Peyer's patch (tissue), 4 donors: ENCODE results near the gene CALCOCO1.

Experiments used
- POLR2A ChIP-seq, 2 donors: fragments of 450-650 bp; IDR thresholded peaks; one replicate each; pipeline ENCODE4 v1.5.1; 2017; ENCODE audit warnings: antibody characterized with exemption in 2 of 2, mild to moderate bottlenecking in 2 of 2, moderate library complexity in 2 of 2
- TF ChIP-seq, protein P1 (sequence below), 6 experiments: fragments of 450-650 bp in 4 of 6; fragments of 200-600 bp in 2 of 6; sonication (generic) in 1 of 6; IDR thresholded peaks; one replicate each; pipeline ENCODE4 v1.5.1; 2017 to 2019; ENCODE audit warnings: antibody characterized with exemption in 6 of 6, mild to moderate bottlenecking in 3 of 6, moderate library complexity in 1 of 6

DNA sequence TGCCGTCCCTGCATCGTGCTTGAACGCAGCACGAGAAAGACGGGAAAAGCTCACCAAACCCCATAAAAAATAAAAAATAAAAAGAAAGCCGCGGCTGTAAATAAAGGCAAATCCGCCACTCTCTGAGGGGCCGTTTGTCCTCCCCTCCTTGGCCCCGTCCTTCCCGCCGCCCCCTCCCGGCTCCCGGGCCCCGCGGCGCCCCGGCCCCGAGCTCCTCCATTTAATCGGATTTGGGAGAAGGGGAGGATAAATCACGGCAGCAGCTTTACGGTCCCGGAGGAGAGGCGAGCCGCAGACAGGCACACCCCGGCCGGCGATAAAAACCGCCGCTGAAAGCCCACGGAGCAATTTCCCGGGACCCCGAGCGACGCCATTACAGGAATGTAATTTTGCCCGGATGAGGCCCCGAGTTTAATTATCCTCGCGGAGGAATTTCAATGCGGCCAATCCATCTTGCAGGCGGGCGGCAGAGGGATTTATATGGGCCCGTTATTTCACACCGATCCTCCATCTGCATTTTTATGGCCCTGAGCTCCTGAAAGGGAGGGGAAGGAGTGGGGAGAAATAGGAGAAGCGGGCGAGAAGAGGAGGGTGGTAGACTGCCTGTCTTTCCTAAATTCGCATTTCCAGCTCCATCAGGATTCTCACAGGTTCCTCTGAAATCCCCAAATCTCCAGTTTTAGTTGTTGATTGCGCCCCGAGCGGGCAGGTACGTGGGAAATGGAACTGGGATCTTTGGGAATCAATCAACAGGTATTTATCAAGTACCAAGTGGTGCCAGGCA is 50.0 kb downstream of the CALCOCO1 start:
- TF ChIP-seq, protein P1, sequence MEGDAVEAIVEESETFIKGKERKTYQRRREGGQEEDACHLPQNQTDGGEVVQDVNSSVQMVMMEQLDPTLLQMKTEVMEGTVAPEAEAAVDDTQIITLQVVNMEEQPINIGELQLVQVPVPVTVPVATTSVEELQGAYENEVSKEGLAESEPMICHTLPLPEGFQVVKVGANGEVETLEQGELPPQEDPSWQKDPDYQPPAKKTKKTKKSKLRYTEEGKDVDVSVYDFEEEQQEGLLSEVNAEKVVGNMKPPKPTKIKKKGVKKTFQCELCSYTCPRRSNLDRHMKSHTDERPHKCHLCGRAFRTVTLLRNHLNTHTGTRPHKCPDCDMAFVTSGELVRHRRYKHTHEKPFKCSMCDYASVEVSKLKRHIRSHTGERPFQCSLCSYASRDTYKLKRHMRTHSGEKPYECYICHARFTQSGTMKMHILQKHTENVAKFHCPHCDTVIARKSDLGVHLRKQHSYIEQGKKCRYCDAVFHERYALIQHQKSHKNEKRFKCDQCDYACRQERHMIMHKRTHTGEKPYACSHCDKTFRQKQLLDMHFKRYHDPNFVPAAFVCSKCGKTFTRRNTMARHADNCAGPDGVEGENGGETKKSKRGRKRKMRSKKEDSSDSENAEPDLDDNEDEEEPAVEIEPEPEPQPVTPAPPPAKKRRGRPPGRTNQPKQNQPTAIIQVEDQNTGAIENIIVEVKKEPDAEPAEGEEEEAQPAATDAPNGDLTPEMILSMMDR (IDR thresholded peaks at IDR 0.05): no peak
- TF ChIP-seq POLR2A (IDR thresholded peaks at IDR 0.05): no peak
